ENCODE results near the gene EARS2.

DNA sequence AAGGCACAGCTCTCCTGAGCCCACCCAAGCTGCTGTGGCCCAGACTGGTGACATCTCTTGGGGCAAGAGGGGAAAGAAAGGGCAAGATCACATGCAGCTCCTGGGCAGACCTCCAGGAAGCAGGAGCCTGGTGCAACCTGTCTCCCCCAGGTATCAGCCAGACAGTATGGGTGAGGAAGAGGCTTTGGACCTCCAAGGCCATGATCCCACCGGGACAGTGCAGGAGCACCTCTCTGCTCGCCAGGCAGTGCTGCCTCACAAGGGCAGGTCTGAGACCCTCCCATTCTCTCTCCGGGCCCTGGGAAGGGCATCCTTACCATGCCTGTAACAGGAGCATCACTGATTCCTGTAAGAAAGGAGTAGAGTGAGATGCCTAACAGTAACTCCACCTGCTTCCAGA, 78.6 kb downstream of the EARS2 start:
- TF ChIP-seq, protein P1, sequence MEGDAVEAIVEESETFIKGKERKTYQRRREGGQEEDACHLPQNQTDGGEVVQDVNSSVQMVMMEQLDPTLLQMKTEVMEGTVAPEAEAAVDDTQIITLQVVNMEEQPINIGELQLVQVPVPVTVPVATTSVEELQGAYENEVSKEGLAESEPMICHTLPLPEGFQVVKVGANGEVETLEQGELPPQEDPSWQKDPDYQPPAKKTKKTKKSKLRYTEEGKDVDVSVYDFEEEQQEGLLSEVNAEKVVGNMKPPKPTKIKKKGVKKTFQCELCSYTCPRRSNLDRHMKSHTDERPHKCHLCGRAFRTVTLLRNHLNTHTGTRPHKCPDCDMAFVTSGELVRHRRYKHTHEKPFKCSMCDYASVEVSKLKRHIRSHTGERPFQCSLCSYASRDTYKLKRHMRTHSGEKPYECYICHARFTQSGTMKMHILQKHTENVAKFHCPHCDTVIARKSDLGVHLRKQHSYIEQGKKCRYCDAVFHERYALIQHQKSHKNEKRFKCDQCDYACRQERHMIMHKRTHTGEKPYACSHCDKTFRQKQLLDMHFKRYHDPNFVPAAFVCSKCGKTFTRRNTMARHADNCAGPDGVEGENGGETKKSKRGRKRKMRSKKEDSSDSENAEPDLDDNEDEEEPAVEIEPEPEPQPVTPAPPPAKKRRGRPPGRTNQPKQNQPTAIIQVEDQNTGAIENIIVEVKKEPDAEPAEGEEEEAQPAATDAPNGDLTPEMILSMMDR (IDR thresholded peaks at IDR 0.05) = no peak
- TF ChIP-seq ZNF232 (CRISPR knock-in tag; IDR thresholded peaks at IDR 0.05) (no peak), KAT7 (CRISPR knock-in tag; IDR thresholded peaks at IDR 0.05; ENCODE audit: borderline replicate concordance) (no peak), TEAD4 (CRISPR knock-in tag; IDR thresholded peaks at IDR 0.05) (no peak), ESRRA (CRISPR knock-in tag; IDR thresholded peaks at IDR 0.05; ENCODE audit: borderline replicate concordance) (no peak), SP1 (CRISPR knock-in tag; conservative IDR thresholded peaks at IDR 0.05) (no peak), GABPB1 (CRISPR knock-in tag; IDR thresholded peaks at IDR 0.05) (no peak)
- TF ChIP-seq, protein P2, sequence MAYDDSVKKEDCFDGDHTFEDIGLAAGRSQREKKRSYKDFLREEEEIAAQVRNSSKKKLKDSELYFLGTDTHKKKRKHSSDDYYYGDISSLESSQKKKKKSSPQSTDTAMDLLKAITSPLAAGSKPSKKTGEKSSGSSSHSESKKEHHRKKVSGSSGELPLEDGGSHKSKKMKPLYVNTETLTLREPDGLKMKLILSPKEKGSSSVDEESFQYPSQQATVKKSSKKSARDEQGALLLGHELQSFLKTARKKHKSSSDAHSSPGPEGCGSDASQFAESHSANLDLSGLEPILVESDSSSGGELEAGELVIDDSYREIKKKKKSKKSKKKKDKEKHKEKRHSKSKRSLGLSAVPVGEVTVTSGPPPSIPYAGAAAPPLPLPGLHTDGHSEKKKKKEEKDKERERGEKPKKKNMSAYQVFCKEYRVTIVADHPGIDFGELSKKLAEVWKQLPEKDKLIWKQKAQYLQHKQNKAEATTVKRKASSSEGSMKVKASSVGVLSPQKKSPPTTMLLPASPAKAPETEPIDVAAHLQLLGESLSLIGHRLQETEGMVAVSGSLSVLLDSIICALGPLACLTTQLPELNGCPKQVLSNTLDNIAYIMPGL (CRISPR knock-in tag; IDR thresholded peaks at IDR 0.05) = no peak
- TF ChIP-seq, protein P3, sequence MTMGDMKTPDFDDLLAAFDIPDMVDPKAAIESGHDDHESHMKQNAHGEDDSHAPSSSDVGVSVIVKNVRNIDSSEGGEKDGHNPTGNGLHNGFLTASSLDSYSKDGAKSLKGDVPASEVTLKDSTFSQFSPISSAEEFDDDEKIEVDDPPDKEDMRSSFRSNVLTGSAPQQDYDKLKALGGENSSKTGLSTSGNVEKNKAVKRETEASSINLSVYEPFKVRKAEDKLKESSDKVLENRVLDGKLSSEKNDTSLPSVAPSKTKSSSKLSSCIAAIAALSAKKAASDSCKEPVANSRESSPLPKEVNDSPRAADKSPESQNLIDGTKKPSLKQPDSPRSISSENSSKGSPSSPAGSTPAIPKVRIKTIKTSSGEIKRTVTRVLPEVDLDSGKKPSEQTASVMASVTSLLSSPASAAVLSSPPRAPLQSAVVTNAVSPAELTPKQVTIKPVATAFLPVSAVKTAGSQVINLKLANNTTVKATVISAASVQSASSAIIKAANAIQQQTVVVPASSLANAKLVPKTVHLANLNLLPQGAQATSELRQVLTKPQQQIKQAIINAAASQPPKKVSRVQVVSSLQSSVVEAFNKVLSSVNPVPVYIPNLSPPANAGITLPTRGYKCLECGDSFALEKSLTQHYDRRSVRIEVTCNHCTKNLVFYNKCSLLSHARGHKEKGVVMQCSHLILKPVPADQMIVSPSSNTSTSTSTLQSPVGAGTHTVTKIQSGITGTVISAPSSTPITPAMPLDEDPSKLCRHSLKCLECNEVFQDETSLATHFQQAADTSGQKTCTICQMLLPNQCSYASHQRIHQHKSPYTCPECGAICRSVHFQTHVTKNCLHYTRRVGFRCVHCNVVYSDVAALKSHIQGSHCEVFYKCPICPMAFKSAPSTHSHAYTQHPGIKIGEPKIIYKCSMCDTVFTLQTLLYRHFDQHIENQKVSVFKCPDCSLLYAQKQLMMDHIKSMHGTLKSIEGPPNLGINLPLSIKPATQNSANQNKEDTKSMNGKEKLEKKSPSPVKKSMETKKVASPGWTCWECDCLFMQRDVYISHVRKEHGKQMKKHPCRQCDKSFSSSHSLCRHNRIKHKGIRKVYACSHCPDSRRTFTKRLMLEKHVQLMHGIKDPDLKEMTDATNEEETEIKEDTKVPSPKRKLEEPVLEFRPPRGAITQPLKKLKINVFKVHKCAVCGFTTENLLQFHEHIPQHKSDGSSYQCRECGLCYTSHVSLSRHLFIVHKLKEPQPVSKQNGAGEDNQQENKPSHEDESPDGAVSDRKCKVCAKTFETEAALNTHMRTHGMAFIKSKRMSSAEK (CRISPR knock-in tag; IDR thresholded peaks at IDR 0.05; ENCODE audit: borderline replicate concordance) = no peak
- TF ChIP-seq, protein P4, sequence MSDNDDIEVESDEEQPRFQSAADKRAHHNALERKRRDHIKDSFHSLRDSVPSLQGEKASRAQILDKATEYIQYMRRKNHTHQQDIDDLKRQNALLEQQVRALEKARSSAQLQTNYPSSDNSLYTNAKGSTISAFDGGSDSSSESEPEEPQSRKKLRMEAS (CRISPR knock-in tag; IDR thresholded peaks at IDR 0.05) = no peak
- TF ChIP-seq, protein P5, sequence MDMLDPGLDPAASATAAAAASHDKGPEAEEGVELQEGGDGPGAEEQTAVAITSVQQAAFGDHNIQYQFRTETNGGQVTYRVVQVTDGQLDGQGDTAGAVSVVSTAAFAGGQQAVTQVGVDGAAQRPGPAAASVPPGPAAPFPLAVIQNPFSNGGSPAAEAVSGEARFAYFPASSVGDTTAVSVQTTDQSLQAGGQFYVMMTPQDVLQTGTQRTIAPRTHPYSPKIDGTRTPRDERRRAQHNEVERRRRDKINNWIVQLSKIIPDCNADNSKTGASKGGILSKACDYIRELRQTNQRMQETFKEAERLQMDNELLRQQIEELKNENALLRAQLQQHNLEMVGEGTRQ (CRISPR knock-in tag; IDR thresholded peaks at IDR 0.05) = no peak
- TF ChIP-seq, protein P6, sequence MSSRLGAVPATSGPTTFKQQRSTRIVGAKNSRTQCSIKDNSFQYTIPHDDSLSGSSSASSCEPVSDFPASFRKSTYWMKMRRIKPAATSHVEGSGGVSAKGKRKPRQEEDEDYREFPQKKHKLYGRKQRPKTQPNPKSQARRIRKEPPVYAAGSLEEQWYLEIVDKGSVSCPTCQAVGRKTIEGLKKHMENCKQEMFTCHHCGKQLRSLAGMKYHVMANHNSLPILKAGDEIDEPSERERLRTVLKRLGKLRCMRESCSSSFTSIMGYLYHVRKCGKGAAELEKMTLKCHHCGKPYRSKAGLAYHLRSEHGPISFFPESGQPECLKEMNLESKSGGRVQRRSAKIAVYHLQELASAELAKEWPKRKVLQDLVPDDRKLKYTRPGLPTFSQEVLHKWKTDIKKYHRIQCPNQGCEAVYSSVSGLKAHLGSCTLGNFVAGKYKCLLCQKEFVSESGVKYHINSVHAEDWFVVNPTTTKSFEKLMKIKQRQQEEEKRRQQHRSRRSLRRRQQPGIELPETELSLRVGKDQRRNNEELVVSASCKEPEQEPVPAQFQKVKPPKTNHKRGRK (CRISPR knock-in tag; IDR thresholded peaks at IDR 0.05; ENCODE audit: borderline replicate concordance) = no peak
- TF ChIP-seq, protein P7, sequence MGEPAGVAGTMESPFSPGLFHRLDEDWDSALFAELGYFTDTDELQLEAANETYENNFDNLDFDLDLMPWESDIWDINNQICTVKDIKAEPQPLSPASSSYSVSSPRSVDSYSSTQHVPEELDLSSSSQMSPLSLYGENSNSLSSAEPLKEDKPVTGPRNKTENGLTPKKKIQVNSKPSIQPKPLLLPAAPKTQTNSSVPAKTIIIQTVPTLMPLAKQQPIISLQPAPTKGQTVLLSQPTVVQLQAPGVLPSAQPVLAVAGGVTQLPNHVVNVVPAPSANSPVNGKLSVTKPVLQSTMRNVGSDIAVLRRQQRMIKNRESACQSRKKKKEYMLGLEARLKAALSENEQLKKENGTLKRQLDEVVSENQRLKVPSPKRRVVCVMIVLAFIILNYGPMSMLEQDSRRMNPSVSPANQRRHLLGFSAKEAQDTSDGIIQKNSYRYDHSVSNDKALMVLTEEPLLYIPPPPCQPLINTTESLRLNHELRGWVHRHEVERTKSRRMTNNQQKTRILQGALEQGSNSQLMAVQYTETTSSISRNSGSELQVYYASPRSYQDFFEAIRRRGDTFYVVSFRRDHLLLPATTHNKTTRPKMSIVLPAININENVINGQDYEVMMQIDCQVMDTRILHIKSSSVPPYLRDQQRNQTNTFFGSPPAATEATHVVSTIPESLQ (CRISPR knock-in tag; IDR thresholded peaks at IDR 0.05) = no peak

Data from WTC11 (cell line).